ENCODE measurements around the gene HDAC7.

DNA sequence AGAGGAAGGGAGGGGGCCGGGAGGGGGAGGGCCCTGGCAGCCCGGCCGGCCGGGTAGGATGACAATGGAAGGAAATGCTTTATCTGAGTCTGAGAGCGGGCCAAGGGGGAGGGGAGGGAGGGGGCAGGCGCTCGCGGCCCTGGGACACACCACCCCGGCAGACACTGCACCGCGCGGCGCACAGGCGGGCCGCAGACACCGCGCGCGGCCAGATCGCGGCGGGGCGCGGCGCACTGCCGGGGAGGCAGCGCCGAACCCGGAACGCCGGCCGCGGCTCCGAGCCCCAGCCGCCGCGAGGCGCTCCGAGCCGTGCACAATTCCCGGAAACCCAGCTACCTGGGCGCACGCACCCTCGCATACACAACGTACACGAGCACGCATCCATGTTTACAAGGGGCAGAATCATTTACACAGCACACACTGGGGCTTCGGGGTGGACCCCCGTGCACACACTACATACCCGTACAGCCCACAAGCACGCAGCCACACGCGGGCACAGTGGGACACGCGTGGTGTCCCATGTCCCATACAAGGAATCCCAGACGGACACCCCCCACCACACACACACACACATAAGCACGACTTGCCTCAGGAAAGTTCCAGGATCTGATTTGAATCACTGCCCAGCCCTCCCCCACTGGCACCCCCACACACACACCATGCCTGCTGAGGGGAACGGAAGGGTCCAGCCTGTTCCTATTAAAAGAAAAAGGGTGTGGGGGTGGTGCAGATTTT, at the start of gene HDAC7:
- TF ChIP-seq, protein P1, sequence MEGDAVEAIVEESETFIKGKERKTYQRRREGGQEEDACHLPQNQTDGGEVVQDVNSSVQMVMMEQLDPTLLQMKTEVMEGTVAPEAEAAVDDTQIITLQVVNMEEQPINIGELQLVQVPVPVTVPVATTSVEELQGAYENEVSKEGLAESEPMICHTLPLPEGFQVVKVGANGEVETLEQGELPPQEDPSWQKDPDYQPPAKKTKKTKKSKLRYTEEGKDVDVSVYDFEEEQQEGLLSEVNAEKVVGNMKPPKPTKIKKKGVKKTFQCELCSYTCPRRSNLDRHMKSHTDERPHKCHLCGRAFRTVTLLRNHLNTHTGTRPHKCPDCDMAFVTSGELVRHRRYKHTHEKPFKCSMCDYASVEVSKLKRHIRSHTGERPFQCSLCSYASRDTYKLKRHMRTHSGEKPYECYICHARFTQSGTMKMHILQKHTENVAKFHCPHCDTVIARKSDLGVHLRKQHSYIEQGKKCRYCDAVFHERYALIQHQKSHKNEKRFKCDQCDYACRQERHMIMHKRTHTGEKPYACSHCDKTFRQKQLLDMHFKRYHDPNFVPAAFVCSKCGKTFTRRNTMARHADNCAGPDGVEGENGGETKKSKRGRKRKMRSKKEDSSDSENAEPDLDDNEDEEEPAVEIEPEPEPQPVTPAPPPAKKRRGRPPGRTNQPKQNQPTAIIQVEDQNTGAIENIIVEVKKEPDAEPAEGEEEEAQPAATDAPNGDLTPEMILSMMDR (conservative IDR thresholded peaks at IDR 0.05 in 1 of 2, IDR thresholded peaks at IDR 0.05 in 1 of 2; ENCODE audit: low read depth in 1 of 2, low read length in 2 of 2) = no peak
- no peak for TF ChIP-seq EZH2 (IDR thresholded peaks at IDR 0.05; ENCODE audit: low read length, missing control alignments)
